ENCODE measurements around the gene CAMK1D.
"Not testable (repeated sequence)": the region's sequence is repeated elsewhere in the genome, so short reads cannot be mapped to it uniquely, and the experiment has no call there.

Gene CAMK1D

DNA sequence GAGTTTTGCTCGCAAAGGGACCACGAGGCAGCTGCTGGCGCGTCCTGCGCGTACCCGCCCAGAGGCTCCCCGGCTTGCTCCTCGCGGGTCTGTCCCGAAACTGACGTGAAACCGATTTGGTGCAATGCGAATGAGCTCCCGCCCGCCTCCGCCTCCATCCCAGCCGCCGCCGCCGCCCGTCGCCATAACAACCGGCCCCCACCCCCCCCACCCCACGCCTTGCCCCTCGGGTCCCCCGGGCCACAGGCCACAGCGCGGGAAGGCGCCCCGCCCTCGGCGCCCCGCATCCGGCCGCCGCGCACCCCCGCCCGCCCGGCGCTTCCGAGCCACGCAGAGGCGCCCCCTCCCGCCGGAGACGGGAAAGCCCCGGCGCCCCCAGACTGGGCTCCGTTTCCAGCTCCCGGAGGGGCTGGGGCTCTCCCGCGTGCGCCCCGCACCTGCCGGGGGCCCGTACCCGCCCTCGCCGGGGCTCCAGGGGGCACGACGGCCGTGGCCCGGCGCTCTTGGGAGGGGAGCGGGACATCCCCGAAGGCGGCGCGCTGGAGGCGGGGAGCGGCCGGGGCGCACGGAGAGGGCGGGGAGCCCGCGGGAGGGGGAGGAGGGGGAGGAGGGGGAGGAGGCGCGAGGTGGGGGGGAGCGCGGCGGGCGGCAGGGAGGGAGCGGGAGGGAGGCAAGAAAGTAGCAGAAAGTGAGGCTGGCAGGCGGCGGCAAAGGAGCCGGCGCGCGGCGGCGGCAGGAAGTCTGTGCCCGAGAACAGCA lies at the start of gene CAMK1D:
CAMK1D (plus strand) TSS at position 678 of the 759 bp plus-strand sequence.
- Histone ChIP-seq H3K27me3 (no peaks in the 10 kb centered on the region), H3K9me3 (no peaks in the 10 kb centered on the region), H3K4me1 (peaks cover 0 to 19% (median 9%) of the 10 kb centered on the region in 4 donors), H3K4me3 (peak within 1 kb of the TSS; percentile 71 to 78), H3K36me3 (no peaks in the 10 kb centered on the region), H3K27ac (peak within 1 kb of the TSS; percentile 88 to 98)
- TF ChIP-seq, protein P1, sequence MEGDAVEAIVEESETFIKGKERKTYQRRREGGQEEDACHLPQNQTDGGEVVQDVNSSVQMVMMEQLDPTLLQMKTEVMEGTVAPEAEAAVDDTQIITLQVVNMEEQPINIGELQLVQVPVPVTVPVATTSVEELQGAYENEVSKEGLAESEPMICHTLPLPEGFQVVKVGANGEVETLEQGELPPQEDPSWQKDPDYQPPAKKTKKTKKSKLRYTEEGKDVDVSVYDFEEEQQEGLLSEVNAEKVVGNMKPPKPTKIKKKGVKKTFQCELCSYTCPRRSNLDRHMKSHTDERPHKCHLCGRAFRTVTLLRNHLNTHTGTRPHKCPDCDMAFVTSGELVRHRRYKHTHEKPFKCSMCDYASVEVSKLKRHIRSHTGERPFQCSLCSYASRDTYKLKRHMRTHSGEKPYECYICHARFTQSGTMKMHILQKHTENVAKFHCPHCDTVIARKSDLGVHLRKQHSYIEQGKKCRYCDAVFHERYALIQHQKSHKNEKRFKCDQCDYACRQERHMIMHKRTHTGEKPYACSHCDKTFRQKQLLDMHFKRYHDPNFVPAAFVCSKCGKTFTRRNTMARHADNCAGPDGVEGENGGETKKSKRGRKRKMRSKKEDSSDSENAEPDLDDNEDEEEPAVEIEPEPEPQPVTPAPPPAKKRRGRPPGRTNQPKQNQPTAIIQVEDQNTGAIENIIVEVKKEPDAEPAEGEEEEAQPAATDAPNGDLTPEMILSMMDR (IDR thresholded peaks at IDR 0.05), result peak in 1 of 2 experiments; percentile 19
- peak; percentile 81 to 92 for DNase-seq
- intact Hi-C loops (cut with DNase I; ENCODE audit: low total_unique reads), result no loop called here

DNA sequence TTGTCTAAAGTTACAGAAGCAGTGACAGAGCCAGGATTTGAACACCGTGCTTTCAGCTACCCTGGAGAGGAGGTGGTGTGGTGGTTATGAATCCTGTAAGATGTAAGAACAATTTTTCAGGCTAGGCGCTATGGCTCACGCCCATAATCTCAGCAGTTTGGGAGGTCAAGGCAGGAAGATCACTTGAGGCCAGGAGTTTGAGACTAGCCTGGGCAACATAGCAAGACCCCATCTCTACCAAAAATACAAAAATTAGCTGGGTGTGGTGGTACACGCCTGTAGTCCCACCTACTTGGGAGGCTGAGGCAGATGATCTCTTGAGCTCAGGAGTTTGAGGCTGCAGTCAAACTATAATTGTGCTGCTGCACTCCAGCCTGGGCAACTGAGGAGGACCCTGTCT lies 48.3 kb upstream of the CAMK1D start:
- H3K36me3 ChIP-seq; intact Hi-C loops (cut with DNase I; ENCODE audit: low total_unique reads); H3K9me3 ChIP-seq; H3K4me3 ChIP-seq; H3K27me3 ChIP-seq; H3K4me1 ChIP-seq; H3K27ac ChIP-seq; DNase-seq: not testable (repeated sequence)

DNA sequence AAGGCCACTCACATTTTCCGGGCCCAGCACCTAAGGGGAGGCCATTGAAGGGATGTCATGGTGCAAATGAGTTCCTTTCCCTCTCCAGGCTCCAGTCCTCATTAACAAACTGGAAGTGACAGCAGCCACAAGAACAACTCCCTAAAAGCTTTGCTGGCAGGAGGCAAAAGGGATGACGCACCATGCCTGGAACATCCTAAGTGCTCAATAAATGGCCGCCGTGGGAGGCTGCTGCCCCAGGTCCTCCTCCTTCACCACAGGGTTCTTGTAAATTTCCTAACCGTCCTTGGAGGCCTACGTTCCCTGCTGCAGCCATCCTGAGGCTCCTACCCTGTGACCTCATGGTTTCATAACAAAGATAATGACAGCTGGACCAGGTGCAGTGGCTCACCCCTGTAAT lies 41.3 kb upstream of the CAMK1D start:
- Histone ChIP-seq H3K36me3 (no peaks in the 10 kb centered on the region), H3K4me3 (no peak overlapping the region), H3K27me3 (no peaks in the 10 kb centered on the region), H3K4me1 (no peaks in the 10 kb centered on the region), H3K27ac (no peak overlapping the region), H3K9me3 (no peaks in the 10 kb centered on the region)
- intact Hi-C loops (cut with DNase I; ENCODE audit: low total_unique reads), result no loop called here
- peak in 1 of 2 donors; percentile 28 for DNase-seq
- TF ChIP-seq, protein P1 (IDR thresholded peaks at IDR 0.05), result no peak

DNA sequence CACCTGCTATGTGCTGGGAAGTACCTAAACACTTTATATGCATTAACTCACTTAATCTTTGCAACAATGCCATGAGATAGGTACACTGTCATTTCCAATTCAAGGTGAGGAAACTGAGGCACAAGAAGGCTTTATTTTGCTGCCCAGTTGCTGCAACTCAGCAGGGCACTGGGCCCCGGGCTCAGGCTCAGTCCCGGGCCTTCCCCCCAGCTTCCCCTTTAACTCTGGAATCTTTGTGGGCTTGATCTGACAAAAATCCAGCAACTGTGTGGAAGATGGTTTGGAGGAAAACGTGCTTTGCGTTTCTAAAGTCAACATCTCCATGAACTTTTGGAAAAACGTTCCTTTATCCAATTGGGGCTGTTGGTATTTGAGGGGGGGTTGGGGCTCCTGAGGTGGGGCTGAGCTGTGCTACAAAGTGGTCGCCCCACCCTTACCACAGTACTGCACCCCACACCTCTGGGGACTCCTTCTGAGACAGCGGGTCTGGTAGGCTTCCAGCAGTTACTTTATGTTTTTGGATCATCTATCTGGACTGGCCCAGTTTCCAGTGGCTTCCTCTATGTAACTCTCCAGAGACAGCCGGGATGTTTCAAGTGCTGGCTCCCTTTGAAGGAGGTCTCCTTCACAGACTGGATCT lies 40.5 kb upstream of the CAMK1D start:
- Histone ChIP-seq H3K4me3 (no peak overlapping the region), H3K27ac (no peak overlapping the region), H3K4me1 (no peaks in the 10 kb centered on the region), H3K9me3 (no peaks in the 10 kb centered on the region), H3K27me3 (no peaks in the 10 kb centered on the region), H3K36me3 (no peaks in the 10 kb centered on the region)
- intact Hi-C loops (cut with DNase I; ENCODE audit: low total_unique reads), result no loop called here
- DNase-seq, result no peak
- TF ChIP-seq, protein P1 (IDR thresholded peaks at IDR 0.05), result no peak

DNA sequence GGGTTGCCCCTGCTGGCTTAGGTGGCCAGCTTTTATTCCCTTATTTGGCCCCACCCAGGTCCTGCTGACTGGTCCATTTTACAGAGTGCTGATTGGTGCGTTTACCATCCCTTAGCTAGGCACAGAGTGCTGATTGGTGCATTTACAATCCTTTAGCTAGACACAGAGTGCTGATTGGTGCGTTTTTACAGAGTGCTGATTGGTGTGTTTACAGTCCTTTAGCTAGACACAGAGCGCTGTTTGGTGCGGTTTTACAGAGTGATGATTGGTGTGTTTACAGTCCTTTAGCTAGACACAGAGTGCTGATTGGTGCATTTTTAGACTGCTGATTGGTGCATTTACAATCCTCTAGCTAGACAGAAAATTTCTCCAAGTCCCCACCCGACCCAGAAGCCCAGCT lies 39.6 kb upstream of the CAMK1D start:
- DNase-seq; H3K27me3 ChIP-seq; H3K9me3 ChIP-seq; H3K36me3 ChIP-seq; H3K27ac ChIP-seq; H3K4me1 ChIP-seq; H3K4me3 ChIP-seq; intact Hi-C loops (cut with DNase I; ENCODE audit: low total_unique reads): not testable (repeated sequence)

DNA sequence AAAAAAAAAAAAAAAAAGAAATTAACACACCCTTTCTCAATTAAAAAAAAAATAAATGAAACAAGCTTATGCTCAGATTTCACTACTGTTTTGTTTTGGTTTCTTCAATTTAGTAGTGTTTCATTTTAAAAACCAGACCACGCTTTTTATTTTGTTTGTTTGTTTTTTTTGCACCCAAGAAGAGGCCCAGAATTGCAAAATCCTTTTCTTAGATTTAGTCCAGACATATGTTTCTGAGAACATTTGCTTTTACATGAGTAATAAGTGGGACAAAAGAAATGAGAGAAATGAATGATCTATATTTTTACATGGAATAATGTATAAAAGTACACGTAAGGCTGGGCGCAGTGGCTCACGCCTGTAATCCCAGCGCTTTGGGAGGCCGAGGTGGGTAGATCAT lies 34.5 kb upstream of the CAMK1D start:
- H3K27me3 ChIP-seq, result no peaks in the 10 kb centered on the region
- H3K4me1 ChIP-seq, result no peaks in the 10 kb centered on the region
- H3K4me3 ChIP-seq, result no peak overlapping the region
- H3K36me3 ChIP-seq, result no peaks in the 10 kb centered on the region
- H3K27ac ChIP-seq, result no peak overlapping the region
- intact Hi-C loops (cut with DNase I; ENCODE audit: low total_unique reads), result no loop called here
- DNase-seq, result no peak
- H3K9me3 ChIP-seq, result no peaks in the 10 kb centered on the region
- TF ChIP-seq, protein P1 (IDR thresholded peaks at IDR 0.05), result no peak
